GM21576 (cell line): ENCODE measurements around the gene SPINK2.

Source experiments
- ATAC-seq: cut with Tn5 transposase; IDR thresholded peaks from one replicate; pipeline ENCODE4 v1.9.1; 2021; ENCODE audit warnings: mild to moderate bottlenecking, moderate library complexity; ENCODE audit not compliant: unreplicated experiment

Gene SPINK2

GRCh38 chr4:56821381-56822243 lies at the start of gene SPINK2:
SPINK2 (minus strand) TSS chr4:56821701; CDS start chr4:56821662, 39 bp downstream.
- peak; percentile 55 for ATAC-seq

GRCh38 chr4:56870946-56871345 lies 49.4 kb upstream of the SPINK2 start:
- ATAC-seq, result no peak

GRCh38 chr4:56863441-56864139 lies 42.1 kb upstream of the SPINK2 start:
- peak; percentile 40 for ATAC-seq

DNA sequence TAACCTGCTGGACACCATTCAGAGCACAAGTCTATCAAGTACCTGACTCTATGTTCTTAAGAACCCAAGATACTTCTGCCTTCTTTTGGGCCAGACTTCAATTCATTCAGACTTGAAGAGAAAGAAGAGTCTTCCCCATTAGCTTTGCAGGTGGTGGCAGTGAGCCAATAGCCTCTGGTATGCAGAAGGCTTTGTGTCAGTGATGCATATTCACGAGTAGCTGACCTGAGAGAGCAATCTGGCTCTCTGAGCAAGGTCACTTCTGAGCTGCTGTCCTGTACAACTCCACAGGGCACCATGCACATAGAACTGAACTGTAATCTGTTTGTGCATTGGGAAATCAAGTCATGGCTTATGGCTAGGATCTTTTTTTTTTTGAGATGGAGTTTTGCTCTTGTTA lies 39.9 kb upstream of the SPINK2 start:
- no peak for ATAC-seq

DNA sequence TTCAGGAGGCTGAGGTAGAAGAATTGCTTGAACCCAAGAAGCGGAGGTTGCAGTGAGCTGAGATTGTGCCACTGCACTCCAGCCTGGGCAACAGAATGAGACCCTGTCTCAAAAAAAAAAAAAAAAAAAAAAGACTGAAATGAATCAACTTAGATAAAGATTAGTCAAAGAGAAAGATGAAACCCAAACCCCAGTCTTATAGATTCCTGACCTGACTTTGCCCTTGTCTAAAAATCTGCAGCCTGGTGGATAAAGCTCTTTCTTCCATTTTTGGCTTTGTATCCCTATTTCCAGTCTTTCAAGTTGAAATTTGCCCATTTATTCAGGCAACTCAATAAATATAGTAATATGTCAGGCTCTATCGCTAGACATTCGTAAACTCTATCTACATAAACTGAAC lies 39.3 kb upstream of the SPINK2 start:
- no peak for ATAC-seq

DNA sequence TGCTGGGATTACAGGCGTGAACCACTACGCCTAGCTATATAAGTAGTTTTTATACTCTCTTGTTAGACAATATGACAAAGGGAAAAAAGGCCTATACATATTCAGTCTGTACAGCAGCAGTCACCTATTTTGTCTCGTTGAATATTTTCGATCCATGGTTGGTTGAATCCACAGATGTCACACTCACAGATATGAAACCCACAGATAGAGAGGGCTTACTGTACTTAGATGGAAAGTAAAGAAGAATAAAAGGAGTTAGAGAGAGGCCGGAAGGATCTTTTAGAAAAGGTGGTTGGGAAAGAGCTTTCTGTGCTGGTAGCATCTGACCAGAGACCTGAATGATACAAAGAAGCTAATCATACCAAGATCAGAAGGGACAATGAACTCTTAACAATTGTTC lies 38.3 kb upstream of the SPINK2 start:
- peak; percentile 64 for ATAC-seq

GRCh38 chr4:56857601-56858309 lies 36.3 kb upstream of the SPINK2 start:
- no peak for ATAC-seq

- ATAC-seq, result no peak
Observed at GRCh38 chr4:56856656-56857055, 35.2 kb upstream of the SPINK2 start.

DNA sequence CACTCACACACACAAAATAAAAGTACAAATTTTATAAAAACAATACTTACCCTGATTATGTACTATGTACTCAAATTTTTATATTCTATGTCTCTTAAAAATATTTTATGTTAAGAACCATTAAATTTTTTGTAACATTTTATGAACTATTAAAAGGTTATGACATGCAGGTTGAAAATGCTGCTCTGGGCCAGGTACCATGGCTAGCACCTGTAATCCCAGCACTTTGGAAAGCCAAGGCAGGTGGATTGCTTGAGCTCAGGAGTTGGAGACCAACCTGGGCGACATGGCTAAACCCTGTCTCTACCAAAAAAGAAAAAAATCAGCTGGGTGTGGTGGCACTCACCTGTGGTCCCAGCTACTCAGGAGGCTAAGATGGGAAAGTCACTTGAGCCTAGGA lies 29.4 kb upstream of the SPINK2 start:
- ATAC-seq, result no peak

DNA sequence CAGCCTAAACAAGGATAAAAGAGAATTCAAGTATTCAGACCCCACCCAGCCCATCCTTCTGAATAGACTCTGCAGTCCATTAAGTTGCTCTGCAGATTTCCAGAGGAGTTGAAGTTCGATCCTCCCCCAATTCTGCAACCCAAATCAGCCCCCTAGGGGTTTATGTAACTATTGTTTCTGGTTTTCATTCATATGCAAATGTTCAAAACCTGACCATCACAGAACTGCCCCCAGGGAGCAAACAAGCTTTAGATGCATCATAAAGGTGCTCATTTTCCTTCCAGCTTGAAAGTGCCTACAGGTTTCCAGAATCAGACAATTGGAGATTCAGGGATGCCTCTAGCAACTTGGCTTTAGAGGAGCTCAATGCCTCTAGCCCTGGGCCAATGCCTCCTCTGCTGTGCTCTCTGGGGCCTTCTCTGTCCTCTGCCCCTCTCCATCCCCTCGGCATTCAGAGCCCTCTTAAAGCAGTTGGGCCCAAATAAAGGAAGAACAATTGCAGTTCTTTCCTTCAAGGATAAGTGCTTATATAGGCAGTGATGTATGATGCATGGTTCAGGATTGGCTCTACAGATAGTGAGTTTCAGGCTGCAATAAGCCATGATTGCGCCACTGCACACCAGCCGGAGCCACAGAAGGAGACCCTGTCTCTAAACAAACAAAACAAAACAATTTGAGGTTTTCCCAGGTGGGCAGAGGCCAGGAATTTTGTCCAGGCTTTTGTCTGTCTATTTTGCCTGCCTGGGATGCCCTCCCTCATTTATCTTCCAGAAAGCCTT lies 23.5 kb upstream of the SPINK2 start:
- ATAC-seq, result peak; percentile 56

GRCh38 chr4:56843421-56843899 lies 22.0 kb upstream of the SPINK2 start:
- no peak for ATAC-seq

GRCh38 chr4:56840559-56840958 lies 19.1 kb upstream of the SPINK2 start:
- no peak for ATAC-seq

DNA sequence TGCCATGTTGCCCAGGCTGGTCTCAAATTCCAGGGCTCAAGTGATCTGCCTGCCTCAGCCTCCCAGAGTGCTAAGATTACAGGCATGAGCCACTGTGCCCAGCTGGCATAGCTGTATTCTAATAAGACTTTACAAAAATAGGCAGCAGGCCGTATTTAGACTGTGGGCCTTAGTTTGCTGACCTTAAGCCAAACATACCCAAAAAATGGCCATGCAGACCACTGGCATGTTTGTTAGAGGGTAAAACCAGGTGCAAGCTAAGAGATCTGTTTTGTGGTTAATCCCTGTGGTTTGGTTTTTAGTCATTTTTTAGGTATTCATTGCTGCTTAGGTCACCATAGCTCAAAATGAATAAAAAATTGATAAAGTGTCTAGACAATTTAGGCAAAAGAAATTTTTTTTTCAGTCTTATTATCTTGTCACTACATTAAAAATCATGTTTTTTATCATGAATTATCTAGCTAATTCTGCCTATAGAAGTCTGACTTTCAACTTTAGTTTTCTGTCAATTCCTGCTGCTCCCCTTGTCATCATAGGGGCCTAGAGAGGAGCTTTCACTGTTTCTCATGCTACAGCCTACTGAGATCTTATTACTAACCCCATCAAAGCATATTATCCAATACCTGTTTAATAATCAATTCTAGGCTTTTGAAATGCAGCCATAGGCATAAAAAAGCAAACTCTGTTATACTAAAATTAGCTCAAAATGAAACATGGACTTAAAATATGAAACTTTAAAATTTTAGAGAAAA lies 7.5 kb upstream of the SPINK2 start:
- ATAC-seq, result peak; percentile 83

DNA sequence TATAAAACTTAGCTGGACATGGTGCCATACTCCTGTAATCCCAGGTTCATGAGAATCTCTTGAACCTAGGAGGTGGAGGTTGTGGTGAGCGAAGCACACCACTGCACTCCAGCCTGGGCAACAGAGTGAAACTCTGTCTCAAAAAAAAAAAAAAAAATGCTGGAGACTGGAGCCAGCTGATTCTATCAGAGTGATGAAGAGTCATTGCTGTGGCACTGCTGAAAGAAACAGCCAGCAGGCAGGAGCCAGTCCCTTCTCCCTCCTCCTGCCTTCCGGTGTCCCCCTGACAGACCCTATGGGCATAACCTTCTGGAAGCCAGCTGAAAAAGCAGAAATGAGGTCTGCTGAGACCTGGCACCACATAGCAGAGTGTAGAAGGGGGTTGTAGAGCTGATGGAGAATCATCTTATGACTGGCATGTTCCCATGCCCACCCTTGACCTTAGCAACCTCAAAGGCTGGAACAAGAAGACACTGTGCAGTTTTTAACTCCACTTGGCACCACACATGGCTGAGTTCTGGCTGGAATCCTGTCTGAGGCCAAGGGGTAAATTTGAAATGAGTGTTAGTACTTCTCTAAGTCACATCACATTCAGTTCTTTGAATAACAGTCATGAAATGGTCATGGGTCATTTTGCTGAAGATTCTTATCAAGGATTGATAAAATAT lies 2.6 kb upstream of the SPINK2 start:
- no peak for ATAC-seq

GRCh38 chr4:56818797-56819196 lies 2.7 kb downstream of the SPINK2 start:
- ATAC-seq, result no peak

DNA sequence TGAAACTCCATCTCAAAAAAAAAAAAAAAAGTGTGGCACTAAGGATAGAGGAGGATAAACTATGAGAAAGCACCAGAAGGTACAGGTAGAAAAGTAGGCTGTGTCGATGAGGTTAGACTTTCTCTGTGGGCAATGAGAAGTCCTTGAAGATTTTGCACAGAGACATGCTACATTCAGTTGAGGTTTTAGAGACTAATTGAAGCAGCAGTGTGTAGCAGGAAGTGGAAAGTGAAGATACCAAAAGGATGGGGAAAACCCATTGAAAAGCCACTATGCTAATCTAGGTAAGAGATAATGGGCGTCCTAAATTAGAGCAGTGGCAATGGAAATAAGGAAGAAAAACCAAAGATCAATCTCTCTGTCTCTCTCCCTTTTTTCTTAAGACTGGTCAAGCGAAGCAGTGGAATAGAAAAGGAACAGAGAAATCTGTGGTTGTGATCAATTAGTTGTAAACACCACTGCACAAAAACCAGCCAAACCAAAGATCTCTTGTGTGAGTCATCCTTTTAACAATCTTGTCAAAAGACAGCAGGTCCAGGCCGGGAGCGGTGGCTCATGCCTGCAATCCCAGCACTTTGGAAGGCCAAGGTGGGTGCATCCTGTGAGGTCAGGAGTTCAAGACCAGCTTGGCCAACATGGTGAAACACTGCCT lies 3.5 kb downstream of the SPINK2 start:
- peak; percentile 92 for ATAC-seq

DNA sequence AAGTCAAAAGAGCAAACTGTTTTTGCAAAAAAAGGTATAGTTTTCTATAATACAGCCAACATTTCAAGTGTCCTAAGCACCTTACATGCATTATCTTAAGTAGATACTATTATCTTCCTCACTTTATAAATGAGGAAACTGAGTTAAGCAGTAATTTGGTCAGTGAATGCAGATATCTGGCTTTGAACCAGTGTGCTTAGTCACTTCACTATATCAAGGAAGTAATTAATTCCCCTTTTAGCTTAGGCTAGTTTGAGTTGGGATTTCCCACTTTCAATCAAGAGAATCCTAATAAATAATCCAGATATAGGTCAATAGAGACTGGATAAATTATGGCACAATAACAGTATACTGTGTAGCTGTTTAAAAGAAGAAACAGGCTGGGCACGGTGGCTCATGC lies 14.8 kb downstream of the SPINK2 start:
- no peak for ATAC-seq

DNA sequence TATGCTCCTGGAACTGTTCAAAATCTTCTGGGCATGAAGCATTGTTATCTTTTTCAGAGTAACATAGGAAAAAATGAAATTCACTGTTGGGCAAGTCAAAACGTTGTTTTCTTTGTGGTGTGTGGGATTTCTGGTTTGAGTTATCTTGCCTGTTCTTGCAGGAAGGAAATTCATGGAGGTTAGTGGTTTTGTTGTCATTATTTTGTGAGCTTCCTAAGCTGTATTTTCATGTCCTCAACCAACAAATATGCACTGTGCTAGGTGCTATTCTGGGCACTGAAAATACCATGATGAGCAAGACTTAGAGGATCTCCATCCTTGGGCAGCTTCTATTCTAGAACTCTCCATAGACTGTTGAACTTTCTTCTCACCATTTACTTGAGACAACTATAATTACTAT lies 16.9 kb downstream of the SPINK2 start:
- no peak for ATAC-seq

GRCh38 chr4:56803471-56803870 lies 18.0 kb downstream of the SPINK2 start:
- no peak for ATAC-seq
